ENCODE data around the gene EIPR1. TPM values are rescaled to one million over a fixed set of nuclear protein-coding genes. Genes with fewer than 3 reads are reported as not detected.

EIPR1 gene
- polyA plus RNA-seq, 1 donor from 2014 or later = 138 TPM

- Histone ChIP-seq H3K36me3 (ENCODE audit: insufficient read depth, low read length) (no peaks in the 10 kb centered on the region), H3K9me3 (ENCODE audit: low read length) (no peaks in the 10 kb centered on the region), H4K20me1 (ENCODE audit: insufficient read depth) (no peaks in the 10 kb centered on the region), H3K79me2 (replicated peaks; ENCODE audit: insufficient read depth, low read length) (no peaks in the 10 kb centered on the region), H3K4me3 (ENCODE audit: low read length) (no peak overlapping the region), H3K27ac (ENCODE audit: low read length) (no peak overlapping the region), H3K9ac (ENCODE audit: low read length) (no peak overlapping the region), H3K27me3 (ENCODE audit: insufficient read depth, low read depth, low read length) (no peaks in the 10 kb centered on the region), H3F3A (ENCODE audit: insufficient read depth, low read length, poor library complexity, severe bottlenecking) (no peaks in the 10 kb centered on the region), H2AFZ (ENCODE audit: low read depth, low read length) (no peak overlapping the region), H3K9me2 (ENCODE audit: insufficient read depth, low read length) (no peaks in the 10 kb centered on the region), H3K4me2 (ENCODE audit: low read length) (no peak overlapping the region)
- TF ChIP-seq POLR2AphosphoS5 (IDR thresholded peaks at IDR 0.05) (no peak), SMC3 (conservative IDR thresholded peaks at IDR 0.05; ENCODE audit: poor library complexity) (no peak), EP300 (conservative IDR thresholded peaks at IDR 0.05; ENCODE audit: poor library complexity, severe bottlenecking) (no peak)
Measured at GRCh38 chr2:3216841-3217495, 160.7 kb downstream of the EIPR1 start.

GRCh38 chr2:3214806-3215404 is 162.7 kb downstream of the EIPR1 start:
- Histone ChIP-seq H3K27ac (ENCODE audit: low read length) (no peak overlapping the region), H3K4me3 (ENCODE audit: low read length) (no peak overlapping the region), H2AFZ (ENCODE audit: low read depth, low read length) (no peak overlapping the region), H3K4me2 (ENCODE audit: low read length) (no peak overlapping the region), H3K36me3 (ENCODE audit: insufficient read depth, low read length) (no peaks in the 10 kb centered on the region), H3F3A (ENCODE audit: insufficient read depth, low read length, poor library complexity, severe bottlenecking) (no peaks in the 10 kb centered on the region), H3K27me3 (ENCODE audit: insufficient read depth, low read depth, low read length) (no peaks in the 10 kb centered on the region), H3K9me3 (ENCODE audit: low read length) (no peaks in the 10 kb centered on the region), H4K20me1 (ENCODE audit: insufficient read depth) (no peaks in the 10 kb centered on the region), H3K79me2 (replicated peaks; ENCODE audit: insufficient read depth, low read length) (no peaks in the 10 kb centered on the region), H3K9ac (ENCODE audit: low read length) (no peak overlapping the region), H3K9me2 (ENCODE audit: insufficient read depth, low read length) (no peaks in the 10 kb centered on the region)
- TF ChIP-seq SMC3 (conservative IDR thresholded peaks at IDR 0.05; ENCODE audit: poor library complexity) (no peak), MXI1 (conservative IDR thresholded peaks at IDR 0.05; ENCODE audit: poor library complexity, severe bottlenecking) (no peak), POLR2AphosphoS5 (IDR thresholded peaks at IDR 0.05) (no peak), RAD21 (conservative IDR thresholded peaks at IDR 0.05) (no peak), REST (IDR thresholded peaks at IDR 0.05; ENCODE audit: borderline replicate concordance) (no peak), CTCF (IDR thresholded peaks at IDR 0.05; ENCODE audit: poor library complexity, severe bottlenecking) (no peak), TAF1 (IDR thresholded peaks at IDR 0.05; ENCODE audit: low read depth) (no peak)

Measured in neural cell (in vitro differentiated cells).